HCEC 1CT (cell line): ENCODE results near the gene DNAH17.

Experiments
- DNase-seq: peaks from one replicate; pipeline ENCODE4 v3.0.0-alpha.2; 2017

The DNAH17 gene

DNA sequence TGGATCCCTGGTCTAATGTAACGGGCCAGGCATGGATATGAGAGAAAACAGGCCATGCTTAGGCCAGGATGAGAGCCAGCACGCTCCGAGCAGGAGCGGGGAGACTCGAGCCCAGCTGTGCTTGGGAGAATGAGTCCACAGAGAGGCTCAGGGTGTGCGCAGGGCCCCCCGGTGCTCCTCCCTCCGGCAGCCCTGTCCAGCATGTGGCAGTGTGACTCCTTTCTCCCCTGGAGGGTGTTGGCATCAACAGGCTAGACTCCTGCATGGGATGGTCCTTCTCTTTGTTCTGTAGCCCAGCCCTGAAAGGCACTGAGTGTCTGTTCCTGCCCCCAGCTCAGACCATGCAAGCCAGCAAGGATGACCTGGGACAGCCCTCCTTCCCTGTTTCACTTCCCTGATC, 175.3 kb downstream of the DNAH17 start:
- no peak for DNase-seq

DNA sequence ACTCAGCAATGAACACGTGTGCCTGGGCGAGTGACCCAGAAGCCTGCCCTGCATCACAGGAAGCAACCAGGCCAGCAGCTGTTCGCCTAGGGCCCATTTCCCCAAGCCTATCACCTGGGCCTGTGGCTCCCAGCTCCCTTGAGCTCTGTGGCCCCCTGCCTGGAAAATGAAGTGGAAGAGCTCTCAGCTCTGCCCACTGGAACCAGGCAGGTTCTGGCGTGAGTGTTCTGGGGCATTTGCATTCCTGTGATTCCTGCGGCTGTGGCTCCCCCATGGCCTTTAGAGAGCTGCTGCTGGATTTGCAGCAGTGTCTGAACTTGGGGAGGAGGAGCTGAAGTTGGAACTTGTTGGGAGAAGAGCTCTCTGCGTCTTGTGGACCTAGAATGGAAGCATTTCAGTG, 175.9 kb downstream of the DNAH17 start:
- DNase-seq: no peak

DNA sequence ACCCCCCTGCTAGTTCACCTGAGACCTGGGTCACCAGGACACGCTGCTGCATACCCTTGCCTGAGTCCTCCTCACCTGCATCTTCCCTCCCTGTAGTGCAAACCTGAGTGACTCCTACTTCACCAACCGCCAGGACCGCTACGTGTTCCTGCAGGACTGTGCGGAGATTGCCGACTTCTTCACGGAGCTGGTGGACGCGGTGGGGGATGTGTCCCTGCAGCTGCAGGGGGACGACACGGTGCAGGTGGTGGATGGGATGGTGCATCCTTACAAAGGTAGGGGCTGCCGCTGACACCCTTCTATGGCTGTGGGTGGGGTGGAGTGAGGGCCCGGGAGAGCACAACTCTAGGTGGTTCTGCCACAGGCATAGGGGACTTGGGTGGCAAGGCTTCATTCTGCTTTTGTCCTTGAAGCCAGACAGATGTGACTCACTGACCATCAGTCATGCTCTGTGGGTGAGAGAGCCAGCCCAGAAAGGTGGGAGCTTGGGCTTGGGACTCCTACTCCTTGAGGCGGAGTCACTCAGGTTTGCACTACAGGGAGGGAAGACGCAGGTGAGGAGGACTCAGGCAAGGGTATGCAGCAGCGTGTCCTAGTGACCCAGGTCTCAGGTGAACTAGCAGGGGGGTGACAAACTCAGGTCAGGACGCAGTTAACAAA, 176.5 kb downstream of the DNAH17 start:
- DNase-seq: no peak

DNA sequence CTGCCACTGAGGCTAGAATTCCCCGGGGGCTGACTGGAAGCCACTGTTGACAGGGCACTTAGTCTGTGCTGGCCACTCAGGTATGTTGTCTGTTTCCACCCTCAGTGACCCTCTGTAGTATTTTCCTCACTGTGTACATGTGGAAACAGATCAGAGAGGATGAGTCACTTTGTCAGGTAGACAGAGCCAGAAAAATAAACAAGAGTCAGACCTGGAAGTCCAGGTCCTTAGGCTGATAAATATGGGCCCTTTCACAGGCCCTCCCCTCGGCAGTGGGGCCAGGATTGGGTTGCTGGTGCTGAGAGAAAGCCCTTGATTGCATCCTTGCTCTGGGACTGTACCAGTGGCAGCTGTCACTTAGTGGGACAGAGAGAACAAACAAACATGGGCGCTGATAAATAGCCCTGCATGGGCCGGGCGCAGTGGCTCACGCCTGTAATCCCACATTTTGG, 177.5 kb downstream of the DNAH17 start:
- no peak for DNase-seq

DNA sequence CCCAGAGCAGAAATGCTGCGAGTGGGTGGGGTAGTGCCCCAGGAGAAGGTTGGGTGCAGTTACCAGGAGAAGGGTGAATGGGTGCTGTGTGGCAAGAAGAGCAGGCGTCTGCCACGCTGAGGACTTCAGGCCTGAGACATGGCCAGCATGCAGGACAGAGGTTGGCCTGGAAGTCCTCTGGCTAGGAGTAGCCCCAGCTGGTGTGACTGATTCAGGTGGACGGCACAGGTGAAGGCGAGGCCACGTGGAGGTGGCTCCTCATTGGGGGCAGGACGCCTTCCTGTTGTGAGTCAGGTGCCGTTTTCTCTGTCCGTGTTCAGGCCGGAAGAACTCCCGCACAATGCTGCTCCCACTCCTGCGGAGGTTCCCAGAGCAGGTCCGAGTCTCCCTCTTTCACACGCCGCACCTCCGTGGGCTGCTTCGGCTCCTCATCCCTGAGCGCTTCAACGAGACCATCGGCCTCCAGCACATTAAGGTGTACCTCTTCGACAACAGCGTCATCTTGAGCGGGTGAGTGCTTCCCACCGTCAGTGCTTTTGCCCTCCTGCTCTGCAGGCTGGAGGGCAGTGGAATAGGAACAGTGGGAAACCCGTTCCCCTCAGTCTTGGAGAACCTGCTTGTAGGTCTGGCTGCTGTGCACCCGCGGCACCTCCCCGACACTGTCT, 178.0 kb downstream of the DNAH17 start:
- no peak for DNase-seq

DNA sequence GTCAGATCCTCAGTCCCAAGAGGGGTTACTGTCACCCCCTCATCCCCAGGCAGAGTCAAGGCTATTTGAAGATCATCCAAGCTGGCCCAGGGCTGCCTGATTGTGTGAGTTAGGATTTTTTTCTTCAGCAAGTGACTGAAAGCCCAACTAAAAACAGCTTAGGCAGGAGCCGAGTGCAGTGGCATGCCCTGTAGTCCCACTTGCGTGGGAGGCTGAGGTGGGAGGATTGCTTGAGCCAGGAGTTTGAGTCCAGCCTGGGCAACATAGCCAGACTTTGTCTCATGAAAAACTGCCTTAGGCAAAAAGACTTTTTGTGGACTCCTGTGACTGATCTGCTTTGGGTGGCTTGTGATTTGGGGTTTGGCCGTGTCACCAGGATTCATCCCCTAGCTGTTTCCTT, 178.8 kb downstream of the DNAH17 start:
- no peak for DNase-seq

DNA sequence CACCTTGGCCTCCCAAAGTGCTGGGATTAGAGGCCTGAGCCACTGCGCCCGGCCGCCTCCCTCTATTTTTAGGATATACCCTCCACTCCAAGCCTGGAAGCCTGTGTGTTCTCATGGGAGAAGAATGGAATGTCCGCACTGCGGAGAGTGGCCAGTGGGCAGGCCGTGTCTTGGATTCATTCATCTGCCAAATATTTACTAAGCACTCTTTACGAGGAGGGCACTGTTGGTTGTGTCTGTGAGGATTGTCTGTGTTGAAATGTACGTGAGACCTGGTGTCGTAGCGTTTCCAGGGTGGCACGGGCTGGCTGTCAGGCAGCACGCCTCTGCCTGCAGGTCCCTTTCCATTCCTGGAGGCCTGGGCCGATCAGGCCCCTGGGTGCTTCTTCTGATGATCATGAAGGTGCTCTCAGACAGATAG, 179.5 kb downstream of the DNAH17 start:
- no peak for DNase-seq

DNA sequence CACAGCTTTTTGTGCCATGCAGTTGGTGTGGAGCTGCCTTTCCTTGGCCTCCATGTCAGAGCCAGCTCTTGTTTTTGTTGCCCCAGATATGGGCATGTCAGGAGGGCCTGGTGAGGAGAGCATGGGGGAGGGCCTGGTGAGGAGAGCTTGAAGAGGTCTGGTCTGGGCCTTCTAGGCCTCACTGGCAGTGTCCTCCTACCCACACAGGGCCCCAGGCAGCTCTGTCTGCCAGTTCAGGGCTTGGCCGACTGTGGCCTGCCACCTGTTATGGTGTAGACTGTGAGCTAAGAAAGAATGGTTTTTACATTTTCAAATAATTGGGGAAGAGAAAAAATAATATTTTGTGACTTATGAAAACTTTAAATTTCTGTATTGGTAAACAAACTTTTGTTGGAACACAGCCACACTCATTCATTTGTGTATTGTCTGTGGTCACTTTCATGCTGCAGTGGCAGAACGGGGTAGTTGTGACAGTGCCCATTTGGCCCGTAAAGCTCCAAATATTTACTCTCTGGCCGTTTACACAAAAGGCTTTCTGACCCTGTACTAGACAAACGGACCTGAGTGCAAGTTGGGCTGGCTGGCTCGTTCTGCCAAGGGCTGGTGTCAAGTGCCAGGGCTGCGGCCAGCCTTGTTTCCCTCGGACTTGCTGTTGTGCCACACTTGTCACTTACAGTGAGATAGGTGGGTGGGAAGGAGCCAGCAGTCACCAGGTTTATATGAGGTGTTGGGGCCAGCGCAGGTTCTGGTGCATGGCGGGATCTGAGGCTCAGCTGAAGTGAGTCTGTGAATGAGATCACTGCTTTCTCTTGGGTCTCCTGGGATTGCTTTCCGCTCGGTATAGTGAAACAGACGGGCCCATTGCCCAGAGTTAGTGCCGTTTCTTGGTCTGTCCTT, 180.5 kb downstream of the DNAH17 start:
- no peak for DNase-seq

DNA sequence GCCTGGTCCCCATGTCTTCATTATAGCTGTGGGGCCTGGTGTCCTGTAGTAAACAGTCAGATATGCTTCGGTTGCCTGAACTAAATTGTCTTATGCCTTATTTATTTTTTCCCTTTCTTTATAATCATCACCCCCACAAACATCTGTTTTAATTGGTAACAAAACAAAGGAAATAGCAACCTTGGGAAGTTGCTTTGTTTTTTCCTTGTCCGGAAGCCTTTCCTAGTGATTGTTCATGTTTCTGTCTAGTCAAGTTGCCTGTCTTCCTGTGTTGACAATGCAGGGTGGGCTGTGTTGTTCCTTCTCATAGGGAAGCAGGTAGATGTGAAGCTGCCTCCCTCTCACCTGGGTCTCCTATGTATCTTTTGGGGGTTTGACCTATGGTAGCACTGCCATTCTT, 182.0 kb downstream of the DNAH17 start:
- DNase-seq: no peak

DNA sequence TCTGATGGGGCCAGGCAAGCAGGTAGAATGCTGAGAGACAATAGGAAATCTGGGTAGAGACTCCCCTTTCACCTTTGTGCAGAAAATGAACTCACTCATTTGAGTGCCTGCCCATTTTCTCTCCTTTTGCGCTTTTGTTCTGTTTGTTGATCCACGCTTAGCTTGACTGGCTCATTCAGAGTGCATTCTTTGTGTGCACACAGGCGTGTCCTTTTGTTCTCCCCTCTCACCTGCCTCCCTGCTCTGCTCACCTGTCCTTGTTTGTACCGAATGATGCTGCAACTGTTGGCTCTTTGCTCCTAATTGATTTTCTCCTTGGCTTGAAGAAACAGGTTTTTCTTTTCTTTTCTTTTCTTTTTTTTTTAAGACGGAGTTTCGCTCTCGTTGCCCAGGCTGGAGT, 183.0 kb downstream of the DNAH17 start:
- DNase-seq: no peak

DNA sequence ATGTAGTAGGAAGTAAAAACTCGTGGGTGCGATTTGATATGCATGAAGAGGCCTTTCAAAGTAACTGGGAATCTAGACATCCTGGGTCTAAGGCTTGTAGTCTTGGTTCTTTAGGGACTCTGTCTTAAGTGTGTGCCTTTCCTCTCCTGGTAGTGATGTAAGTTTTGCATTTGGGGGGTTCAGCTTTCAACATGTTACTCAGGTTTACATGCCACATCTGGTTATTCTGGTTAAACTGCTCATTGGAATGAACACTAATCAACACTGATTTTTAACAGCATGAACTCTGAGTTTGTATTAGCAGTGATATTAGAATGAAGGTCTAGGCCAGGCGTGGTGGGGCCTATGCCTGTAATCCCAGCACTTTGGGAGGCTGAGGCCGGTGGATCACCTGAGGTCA, 183.6 kb downstream of the DNAH17 start:
- no peak for DNase-seq

DNA sequence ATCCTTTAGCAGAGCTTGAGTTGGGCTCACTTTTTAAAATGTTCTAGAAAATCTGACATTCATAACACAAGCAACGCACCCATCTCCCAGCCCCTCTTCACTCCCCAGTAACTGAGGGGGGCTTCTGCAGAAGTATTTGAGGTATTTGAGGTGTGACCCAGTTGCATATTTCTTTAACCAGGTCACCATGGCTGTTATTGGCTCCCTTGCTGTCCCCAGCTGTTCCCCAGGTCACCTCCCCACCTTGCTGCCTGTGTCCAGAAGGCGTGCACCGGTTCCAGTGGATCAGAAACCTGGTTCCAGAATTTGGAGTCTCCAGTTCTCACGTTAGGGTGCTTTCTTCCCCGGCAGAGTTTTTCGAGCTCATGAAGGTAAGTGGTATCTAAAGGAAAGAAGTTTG, 184.9 kb downstream of the DNAH17 start:
- no peak for DNase-seq

DNA sequence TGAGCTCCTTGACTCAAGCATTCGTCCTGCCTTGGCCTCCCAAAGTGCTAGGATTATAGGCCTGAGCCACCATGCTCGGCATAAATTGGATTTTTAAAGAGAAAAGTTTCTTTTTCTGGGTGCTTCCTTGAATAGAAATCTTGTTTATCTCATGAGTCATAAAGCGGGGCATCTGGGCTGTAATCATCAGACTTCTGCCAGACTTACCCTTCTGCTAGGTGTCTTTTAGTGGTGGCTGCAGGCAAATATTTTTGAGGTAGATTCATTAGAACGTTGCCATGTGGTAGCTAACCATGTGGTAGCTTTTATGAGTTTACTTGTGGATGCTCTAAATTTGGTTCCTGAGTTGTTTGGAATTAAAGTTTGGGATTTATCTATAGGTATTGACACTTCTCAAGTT, 185.4 kb downstream of the DNAH17 start:
- DNase-seq: peak; percentile 76

DNA sequence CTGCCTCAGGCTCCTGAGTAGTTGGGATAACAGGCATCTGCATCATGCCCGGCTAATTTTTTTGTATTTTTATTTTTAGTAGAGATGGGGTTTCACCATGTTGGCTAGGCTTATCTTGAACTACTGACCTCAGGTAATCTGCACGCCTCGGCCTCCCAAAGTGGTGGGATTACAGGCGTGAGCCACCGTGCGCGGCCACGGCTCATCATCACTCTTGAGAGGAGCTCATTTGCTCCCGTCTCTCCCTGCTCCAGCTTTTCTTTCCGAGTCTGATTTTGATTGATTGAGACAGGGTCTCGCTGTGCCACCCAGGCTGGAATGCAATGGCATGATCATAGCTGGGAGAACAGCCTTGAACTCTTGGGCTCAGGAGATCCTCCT, 186.2 kb downstream of the DNAH17 start:
- DNase-seq: no peak

DNA sequence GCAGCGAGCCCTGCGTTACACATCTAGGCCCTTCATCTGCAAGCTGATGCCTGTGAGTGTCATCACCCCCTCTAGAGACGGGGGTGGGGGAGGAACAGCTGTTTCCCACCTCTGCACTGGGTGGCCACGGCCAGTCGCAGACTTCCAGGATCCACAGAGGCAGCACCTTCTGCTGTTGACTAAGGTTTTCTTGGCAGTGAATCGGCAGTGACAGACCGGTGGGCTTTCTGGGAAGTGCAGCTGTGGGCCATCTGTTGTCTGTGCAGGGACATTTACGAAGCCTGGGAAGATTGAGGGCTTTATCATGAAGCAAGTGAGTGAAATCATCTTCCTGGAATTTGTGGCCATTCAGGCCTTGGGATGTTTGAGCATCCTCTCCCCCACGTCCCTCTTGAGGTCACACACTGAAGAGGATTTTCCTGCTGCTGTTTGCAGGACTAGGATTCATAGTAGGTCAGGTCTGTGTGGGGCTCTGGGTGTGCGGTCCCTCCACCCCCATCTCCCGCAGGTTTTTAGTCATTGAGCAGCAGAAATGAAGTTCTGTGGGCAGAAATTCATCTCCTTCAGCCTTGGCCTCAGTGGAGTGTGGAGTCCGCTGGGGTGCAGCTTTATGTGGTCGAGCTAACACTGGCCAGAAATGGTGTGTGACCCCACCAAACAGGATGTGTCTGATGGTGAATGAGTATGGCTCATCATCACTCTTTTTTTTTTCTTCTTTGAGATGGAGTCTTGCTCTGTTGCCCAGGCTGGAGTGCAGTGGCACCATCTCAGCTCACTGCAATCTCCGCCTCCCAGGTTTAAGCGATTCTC, 186.8 kb downstream of the DNAH17 start:
- DNase-seq: peak; percentile 99

DNA sequence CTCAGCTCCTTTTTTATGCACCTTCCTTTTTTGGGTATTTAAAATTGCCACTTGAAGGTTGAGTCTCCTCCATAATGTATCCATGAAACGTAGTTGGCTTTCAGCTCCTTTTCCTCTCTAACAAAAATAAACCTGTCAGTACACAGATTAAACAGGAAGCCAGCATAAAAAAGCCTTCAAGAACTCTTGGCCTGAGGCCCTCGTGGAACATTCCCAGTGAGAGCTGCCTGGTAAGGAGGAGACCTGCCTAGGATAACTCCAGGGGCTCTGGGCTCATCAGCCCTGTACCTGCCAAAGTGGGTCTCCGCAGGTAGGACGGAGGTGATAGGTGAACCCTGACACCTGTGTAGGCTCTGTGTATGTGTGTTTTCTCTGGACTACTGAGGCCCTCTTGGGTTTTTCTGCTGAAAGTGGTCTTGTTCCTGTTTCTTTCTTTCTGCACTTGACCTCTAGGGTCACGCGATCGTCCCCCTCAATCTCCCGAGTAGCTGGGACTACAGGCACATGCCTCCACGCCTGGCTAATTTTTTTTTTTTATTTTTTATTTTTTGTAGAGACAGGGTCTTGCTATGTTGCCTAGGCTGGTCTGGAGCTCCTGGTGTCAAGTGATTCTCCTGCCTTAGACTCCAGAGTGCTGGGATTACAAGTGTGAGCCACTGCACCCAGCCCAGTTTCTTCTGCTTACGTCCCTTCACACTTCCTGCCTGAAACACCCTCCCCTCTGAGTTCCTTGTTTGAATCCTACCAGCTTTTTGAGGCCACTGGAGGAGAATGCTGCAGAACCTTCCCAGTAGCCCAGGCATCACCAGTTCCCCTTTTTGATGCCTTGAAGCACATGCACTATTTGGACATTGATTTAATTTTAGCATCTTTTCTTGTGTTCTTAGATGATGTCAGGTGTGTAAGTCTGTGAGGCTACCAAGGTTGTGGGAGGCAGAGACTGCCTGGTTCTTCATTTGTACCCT, 188.9 kb downstream of the DNAH17 start:
- no peak for DNase-seq

DNA sequence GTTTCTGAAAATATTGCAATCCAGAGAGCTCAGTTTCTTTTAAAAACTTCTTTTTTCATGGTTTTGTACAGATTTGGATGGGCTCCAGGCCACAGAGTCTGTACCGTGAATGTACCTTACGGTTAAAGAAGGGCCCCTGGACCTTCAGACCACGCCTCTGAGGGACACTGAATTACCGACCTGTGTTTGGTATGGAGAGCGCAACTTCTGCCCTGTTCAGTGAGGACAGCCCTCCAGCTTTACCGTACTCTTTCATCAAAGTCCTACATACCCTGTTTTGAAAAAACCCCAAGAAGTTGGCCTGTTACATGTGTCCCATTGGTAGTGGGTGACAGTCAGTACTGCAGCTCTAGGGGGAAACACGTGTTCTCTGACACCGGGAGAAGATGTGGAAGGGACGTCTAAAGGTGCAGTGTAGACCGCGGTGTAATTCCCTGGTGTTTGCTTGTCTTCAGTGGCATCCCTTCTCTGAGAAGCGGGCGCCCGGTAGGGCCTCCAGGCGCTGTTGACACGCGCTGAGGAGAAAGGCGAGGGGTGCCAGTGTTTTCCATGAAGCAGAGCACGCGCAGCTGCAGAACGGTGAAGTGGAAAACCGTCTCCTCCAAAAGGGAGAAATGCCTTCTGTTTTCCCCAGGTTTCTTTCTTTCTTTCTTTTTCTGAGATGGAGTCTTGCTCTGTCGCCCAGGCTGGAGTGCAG, 192.6 kb downstream of the DNAH17 start:
- DNase-seq: no peak

DNA sequence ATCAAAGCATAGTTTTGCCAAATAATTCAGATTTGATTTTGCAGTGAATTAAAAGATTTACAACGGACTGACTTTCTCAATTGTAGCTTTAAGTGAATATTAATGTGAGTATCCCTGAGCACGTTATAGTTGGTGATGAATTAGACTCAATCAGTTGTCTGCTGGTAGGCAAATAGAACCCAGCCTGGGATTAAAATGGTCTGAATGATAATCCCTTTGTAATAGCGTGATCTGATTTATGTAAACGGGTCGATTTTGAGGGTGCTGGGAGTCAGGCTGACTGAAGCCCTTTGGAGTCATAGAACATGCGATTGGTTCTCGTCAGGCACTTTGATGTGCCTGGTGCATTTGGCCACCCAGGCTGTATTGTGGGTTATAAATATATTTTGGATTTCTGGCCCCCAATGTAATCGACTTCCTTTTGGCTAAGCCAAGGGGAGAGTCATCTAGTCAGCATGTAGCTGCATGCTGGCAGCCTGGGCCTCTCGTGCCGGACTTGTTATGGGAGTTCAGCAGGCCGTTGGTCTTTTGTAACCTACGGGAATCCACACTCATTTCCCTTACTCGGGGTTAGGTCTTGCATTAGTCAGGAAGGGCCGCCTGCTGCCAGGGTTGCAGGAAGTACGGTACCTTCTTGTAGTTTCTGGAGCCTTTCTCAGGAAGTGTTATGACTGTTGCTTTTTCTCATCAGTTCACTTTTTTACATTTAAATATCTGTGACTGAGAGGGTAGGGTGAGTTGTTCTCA, 193.3 kb downstream of the DNAH17 start:
- peak; percentile 100 for DNase-seq

DNA sequence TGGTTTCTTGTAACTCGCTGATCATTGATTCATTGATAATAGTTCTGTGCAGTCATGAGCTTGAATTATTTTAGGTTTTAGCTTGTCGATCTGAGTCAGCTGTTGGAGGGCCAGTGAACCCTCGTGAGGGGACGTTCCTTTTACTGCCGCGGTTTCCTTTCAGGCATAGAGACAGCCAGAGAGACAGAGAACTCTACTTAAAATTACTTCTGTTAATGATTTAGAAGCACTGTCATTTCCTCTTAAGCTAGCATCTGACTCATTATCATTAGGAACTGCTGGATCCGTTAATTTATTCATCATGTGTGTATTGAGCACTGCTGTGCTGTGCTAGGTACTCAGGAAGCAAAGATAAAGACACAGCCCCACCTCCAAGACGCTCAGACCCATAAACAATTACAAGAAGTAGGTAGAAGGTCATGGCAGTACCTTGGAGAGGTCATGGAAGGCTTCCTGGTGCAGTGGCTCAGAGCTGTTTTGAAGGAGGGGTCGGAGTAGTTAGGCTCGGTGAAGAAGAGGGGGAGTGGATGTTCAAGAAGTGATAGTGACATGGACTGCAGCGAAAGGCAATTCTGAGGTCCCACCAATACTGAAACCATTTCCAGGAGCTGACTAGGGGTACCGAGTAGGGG, 195.5 kb downstream of the DNAH17 start:
- DNase-seq: no peak

DNA sequence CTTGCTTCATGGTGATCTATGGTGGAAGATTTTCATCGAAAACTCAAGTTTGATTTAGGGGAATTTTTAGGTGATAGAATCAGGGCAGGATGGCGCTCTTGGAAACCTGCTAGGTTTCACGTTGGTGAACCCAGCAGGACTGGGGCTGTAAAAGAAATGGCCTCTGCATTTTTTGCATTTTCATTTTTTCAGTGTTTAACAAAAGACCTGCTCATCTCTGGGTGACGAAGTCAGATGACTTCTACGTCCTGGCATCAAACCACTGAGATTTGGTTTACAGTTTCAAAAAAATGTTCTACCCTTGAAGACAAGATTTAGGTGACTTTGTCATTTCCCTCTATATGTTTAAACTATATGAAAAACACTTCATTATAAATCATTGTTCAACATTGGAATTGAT, 196.8 kb downstream of the DNAH17 start:
- no peak for DNase-seq
